Measurements from ENCODE around the gene NAA16.

GRCh38 chr13:41401366-41401765 is 90.3 kb downstream of the NAA16 start:
- TF ChIP-seq, protein P1, sequence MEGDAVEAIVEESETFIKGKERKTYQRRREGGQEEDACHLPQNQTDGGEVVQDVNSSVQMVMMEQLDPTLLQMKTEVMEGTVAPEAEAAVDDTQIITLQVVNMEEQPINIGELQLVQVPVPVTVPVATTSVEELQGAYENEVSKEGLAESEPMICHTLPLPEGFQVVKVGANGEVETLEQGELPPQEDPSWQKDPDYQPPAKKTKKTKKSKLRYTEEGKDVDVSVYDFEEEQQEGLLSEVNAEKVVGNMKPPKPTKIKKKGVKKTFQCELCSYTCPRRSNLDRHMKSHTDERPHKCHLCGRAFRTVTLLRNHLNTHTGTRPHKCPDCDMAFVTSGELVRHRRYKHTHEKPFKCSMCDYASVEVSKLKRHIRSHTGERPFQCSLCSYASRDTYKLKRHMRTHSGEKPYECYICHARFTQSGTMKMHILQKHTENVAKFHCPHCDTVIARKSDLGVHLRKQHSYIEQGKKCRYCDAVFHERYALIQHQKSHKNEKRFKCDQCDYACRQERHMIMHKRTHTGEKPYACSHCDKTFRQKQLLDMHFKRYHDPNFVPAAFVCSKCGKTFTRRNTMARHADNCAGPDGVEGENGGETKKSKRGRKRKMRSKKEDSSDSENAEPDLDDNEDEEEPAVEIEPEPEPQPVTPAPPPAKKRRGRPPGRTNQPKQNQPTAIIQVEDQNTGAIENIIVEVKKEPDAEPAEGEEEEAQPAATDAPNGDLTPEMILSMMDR (IDR thresholded peaks at IDR 0.05; ENCODE audit: insufficient read depth, low read length) = no peak
- no peak for TF ChIP-seq REST (IDR thresholded peaks at IDR 0.05; ENCODE audit: insufficient replicate concordance, low read depth)
- TF ChIP-seq POLR2AphosphoS5 (IDR thresholded peaks at IDR 0.05; ENCODE audit: low read depth) = no peak
- TF ChIP-seq GABPA (IDR thresholded peaks at IDR 0.05; ENCODE audit: low read depth) = no peak
